Muscle of back (tissue), 11 donors: ENCODE measurements around the gene TBC1D1. TPM values are rescaled to one million over a fixed set of nuclear protein-coding genes. Genes with fewer than 3 reads are reported as not detected.
A peak's percentile ranks its signal among the peaks of the same experiment; 100 is the strongest.
"Not testable (repeated sequence)": the region's sequence is repeated elsewhere in the genome, so short reads cannot be mapped to it uniquely, and the experiment has no call there.

Experiments used
- DNase-seq, 3 donors: peaks; one replicate each; pipeline versions ENCODE4 v3.0.0 to v3.0.0-alpha.2; 2013
- polyA plus RNA-seq, 10 donors: library from polyadenylated mRNA; unstranded; fragments of 120-200 nt; gene quantifications; one replicate each; pipeline ENCODE4 v1.2.1, GENCODE V29; 2013; ENCODE audit not compliant: insufficient read length in 10 of 10

TBC1D1 gene
- polyA plus RNA-seq, 10 donors = 38.8 to 69.9 (median 50.1) TPM

DNA sequence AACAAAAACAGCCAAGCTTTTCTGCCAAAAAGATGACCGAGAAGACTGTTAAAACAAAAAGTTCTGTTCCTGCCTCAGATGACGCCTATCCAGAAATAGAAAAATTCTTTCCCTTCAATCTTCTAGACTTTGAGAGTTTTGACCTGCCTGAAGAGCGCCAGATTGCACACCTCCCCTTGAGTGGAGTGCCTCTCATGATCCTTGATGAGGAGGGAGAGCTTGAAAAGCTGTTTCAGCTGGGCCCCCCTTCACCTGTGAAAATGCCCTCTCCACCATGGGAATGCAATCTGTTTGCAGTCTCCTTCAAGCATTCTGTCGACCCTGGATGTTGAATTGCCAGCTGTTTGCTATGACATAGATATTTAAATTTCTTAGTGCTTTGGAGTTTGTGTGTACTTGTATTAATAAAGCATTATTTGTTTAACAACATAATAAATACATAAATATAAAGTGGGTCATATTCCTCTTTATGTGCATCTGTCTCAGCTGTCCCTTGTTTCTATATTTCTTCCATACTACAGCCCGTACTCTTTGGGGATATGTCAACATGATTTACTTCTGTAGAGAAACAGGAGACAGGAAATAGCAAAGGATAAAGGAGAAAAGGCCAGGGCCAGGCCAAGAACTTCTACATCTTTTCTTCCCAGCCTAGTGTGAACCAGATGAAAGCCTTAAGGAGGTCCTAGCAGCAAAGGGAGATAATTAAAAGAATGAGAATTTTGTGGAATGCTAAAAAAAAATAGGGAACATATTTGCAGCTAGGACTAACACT is 70.0 kb downstream of the TBC1D1 start:
- no peak for DNase-seq

DNA sequence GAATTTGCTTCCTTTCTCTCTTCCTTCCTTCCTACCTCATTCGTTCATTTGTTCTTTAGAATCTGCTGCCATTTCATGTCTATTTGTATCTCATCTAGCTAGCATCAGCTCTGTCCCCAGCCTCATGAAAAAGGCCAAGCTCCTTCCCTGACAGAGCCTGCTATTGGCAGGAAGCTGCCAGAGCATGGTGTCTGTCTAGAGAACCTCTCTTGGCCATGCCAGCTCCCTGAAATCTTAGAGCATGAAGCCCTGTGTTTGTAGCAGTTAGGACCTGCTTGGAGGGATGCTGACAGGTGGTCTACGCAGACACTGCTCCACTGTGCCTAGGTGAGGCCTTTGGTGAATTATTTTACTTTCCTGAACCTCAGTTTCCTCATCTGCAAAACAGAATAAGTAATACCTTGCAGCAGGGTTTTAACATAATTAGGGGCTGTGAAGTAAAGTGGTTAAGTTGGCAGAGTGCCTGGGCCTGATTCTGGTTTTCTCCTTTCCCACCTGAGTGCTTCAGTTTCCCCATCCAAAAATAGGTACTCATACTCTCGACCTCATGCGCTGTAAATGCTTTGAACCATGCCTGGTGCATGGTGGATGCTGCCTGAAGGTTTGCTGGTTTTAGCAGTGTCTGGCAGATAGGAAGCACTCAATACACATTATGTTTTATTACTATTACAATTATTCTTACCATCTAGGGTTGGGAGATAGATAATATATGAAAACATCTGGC is 74.0 kb downstream of the TBC1D1 start:
- DNase-seq = no peak

DNA sequence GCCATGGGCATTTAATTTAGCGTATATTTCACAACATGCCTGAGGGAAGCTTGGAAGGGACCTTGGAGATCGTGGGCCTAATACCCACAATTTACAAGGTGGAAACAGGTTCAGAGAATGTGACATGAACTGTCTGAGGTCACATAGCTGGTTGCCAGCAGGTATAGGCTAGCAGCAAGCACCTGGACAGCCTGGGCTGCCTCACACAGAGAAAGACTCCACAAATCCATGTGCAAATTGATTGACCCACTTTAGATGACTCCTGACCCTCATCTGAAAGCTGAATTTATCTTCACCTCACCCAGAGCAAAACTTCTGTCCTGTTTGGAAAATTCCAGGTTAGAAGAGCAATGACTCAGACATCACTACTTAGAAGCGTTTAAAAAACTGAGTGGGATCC is 75.2 kb downstream of the TBC1D1 start:
- no peak for DNase-seq

DNA sequence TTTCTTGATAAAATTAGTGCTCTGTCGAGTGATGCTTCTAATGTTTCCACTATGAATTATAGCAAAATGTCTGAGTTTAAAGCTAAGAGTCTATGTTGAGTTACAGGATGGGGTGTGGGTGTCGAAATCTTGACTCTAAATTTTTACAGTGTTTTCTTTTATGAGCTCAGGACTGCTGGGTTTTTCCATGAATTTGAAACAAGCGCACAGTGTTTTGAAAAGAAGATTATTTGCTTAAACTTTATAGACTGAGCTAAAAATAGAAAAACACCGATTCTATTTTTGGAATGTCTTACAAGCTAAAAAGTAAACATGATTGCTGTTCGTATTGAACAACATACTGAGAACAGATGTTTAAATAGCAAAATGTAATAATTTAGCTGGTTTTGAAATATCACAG is 76.9 kb downstream of the TBC1D1 start:
- DNase-seq = no peak

DNA sequence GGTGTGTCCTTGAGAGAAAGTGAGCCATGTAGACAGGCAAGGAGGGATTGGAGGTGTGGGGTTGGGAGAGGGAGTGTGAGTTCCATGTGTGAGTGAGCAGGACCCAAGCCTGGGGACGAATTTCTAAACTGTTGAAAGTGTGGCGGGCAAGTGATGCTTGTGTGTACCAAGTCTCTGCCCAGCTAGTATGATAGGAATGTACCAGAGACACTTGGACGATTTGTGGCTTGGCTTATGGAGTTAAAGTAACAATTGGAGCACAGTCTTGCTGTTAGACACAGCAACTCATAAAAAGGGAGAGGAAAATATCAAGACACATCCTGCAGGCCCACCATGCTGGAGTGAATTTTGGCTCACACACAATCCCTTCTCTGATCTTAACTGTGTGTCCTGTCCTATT is 77.9 kb downstream of the TBC1D1 start:
- no peak for DNase-seq

DNA sequence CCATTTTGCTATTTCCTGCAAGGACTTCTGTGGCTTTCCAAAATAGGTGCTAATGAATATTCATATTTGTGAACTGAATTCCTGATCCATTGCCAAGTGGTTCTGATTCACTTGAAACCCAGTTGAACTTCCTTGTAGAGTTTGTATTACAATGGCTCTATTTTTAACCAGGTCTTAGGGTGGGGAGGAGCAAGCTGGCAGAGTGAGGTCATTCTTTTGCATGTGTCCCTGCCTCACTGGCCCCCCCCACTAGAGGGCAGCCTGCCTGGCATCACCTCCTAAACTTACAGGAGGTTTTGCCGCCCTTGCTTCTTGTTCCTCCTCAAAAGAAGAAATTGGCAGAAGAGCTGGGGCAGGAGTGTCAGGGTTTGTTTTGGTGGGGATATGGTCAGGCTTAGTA is 79.8 kb downstream of the TBC1D1 start:
- no peak for DNase-seq

DNA sequence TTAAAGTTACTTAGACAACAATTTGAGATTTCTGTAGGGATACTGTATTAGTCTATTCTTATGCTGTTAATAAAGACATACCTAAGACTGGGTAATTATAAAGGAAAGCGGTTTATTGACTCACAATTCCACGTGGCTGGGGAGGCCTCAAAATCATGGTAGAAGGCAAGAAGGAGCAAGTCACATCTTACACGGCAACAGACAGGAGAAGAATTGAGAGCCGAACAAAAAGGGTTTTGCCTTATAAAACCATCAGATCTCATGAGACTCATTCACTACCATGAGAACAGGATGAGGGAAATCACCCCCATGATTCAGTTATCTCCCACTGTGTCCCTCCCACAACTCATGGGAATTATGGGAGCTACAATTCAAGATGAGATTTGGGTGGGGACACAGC is 80.3 kb downstream of the TBC1D1 start:
- no peak for DNase-seq

DNA sequence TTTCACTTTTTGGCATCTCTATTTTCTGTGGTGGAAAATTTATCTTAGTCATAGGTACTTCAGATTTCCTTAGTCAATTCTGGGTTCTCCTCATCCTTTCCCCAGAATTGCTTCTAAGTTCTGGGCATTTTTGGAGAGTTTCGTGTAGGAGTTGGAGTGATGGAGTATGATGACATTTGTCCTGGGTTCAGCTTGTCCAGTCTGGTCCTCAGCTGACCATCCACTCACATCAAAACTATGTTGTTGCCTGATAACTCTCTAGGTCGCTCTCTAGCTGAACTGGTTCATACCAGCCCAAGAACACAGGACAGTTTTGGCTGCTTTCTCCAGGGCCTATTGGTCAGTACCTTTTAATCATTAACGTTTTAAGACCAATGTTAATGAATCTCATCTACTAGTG is 82.6 kb downstream of the TBC1D1 start:
- no peak for DNase-seq

DNA sequence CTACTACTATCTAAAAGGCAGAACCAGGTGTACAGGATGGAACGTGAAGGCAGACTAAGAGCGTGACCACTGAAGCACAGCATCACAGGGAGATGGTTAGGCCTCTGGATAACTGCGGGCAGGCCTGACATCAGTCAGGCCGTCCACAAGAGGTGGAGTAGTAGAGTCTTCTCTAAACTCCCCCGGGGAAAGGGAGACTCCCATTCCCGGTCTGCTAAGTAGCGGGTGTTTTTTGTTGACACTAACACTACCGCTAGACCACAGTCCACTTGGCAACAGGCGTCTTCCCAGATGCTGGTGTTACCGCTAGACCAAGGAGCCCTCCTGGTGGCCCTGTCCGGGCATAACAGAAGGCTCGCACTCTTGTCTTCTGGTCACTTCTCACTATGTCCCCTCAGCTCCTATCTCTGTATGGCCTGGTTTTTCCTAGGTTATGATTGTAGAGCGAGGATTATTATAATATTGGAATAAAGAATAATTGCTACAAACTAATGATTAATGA is 84.5 kb downstream of the TBC1D1 start:
- not testable (repeated sequence) for DNase-seq

DNA sequence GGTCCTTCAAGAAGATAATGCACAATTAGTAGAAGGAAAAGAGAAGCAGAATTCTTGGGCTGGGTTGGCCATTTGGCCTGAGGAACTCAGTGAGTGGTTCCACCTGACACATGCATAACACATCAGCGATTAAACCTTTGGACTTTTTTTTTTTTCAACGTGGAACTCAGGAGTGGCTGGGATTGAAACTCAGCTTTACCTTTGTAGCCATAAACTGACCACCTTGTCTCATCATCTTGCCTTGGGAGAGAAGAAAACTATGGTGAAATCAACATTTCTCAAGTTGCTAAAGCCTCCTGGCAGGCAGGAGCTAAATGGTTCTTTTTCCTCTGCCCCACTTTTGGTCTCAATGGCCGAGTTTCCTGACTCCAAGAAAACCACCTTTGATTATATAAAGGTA is 85.6 kb downstream of the TBC1D1 start:
- no peak for DNase-seq

DNA sequence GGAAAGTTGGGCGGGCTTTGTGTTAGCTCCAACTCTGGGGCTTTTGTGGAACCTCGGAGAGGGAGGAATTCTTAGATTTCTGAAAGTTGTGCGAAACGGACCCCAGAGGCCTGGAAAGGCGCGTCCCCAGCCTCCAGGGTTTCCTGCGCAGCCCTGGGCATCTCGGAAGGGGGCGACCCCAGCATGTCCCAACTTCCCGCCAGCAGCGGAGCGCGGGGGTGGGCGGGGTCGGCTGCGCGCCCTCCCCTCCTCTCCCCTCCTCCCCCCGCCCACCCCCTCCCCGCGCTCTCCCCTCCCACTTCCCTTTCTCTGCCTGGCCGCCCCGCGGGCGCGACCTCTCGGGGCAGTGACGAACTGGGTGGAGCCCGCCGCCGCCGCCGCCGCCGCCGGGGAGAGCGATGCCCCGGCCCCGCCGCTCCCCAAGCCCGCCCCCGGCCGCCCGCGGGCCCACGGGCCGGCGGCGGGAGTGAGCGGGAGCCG is 86.1 kb downstream of the TBC1D1 start:
- peak; percentile 72 to 86 (median 85) for DNase-seq

DNA sequence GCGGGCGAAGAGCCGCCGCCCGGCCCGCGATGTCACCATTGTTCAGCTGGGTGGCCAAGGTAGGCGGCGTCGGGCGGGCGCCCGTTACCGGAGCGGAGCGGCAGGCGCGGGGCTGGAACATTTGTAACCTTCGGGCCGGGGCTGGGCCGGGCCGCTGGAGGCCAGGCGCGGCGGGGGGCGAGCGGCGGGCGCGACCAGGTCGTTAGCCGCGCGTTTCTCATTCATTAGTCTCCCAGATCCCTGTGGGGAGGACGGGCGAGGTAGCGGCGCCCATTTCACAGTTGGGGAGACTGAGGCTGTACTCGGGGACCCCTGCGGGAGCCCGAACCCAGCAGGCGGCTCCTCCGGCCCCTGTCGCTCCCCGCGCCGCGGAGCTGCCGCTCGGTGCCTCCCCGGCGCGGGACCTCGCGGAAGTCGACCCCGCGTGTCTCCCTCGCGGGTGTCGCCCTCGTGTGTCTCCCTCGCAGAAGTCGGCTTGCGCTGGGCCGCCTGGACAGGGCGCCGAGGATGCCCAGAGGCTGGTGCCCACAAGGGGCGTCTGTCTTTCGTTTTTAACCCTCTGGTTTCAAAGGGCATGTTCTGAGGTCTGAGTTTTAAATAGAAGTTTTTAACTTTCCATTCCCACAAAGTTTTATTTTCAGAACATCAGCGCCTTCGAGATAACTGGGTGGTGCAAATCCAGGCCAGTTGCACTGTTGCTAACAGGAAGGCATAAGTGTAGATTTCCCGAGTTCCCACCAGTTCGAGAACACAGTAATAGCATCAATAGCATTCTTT is 86.8 kb downstream of the TBC1D1 start:
- DNase-seq = peak in 2 of 3 donors; percentile 67 to 84

DNA sequence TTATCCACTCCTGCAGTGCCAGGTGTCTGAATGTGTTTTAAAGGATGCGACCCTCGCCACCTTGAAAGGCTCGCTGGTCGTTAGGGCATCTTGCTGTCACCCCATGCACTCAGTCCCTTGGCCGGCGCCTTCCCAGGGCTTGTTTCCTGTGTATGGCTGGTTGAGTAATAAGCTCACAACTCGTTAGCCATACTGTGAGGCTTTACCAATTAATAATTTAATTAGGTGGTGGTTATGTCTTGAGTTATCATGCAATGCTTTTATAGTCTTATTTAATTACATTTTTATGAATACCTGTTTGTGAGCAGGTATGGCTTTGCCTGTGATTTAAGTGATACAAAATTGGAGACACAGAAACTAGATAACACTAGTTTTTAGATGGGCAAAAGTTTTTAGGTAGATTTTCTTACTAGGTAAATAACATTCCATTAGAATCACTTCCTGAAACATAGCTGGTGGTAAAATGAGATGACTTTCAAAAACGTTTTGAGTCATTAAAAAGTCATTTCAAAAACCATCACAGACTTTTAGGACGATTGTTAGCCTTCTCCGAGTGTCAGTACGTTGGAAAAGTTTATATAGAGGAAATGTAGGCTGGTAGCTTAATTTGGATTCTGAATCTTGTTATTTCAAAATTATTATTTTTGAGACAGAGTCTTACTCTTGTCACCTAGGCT is 87.5 kb downstream of the TBC1D1 start:
- DNase-seq = no peak

DNA sequence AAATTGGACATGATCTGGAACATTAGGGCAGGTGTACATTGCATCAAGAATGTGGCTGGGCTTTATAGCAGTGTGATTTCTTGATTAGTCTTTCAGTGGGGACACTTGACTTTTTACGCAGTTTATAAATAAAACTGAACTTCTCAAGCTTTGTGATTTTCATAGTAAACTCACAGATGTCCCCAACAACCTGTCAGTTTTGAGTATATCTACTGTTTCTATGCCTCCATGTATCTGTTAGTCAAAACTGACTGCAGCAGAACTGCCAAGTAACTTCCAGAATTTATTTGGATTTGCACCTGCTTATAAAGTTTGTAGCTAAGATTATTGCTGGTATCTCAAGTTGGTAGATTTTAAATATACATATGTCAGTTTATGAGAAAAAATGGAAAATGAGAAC is 89.4 kb downstream of the TBC1D1 start:
- DNase-seq = no peak

DNA sequence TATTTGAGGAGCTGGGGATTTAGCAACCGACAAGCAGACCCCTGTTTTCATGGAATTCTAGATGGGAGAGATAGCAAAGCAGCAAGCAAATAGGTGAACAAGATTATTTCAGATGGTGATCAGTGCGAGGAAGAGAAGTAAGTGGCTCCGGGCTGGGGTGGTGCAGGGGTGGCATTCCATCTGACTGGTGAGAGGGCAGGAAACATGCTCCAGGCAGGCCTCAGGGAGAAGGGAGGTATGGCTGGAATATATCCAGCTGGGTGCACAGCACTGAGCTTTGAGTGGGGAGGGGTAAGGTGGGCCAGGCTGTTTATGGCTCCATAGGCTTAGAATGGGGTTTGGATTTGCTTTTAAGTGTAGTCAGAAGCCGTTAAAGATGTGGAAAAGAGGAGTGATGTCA is 90.5 kb downstream of the TBC1D1 start:
- DNase-seq = no peak

DNA sequence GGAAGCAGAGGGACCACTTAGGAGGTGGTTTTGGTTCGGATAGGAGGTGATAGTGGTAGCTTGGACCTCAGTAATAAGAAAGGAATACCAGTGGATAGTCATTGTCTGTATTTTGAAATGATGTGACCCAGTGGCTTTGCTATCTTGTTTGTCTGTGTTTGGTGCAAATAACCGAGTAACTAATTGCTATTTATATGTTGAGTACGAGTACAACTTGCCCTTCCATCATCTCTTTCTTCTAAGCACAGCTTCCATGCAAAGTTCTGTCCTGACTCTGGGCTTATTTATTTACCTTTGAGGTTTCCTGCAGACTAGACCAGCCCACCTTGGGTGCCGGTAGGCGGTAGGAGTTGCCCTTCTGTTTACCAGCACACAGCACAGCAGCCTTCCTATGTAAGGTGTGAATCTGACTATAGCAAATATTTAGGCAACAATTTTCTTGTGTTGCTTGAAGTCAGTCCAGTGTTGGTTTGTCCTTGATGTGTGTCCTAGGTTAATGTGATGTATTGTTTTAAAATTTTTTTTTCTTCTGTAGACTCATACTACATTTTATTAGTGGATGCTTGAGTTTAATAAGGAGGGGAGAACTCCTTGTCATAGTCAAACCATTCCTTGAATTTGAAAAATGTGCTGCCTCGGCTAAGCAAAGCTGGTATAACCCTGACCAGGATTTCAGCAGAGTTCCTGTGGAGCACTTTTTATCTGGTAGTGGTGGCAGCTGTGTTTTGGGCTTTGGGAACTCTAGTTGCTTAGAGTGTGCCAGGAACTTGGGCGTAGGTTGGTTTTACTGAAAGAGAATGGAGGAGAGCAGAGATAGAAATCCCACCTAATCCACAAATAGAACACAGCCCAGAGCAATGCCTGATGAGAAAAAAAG is 91.2 kb downstream of the TBC1D1 start:
- DNase-seq = no peak

DNA sequence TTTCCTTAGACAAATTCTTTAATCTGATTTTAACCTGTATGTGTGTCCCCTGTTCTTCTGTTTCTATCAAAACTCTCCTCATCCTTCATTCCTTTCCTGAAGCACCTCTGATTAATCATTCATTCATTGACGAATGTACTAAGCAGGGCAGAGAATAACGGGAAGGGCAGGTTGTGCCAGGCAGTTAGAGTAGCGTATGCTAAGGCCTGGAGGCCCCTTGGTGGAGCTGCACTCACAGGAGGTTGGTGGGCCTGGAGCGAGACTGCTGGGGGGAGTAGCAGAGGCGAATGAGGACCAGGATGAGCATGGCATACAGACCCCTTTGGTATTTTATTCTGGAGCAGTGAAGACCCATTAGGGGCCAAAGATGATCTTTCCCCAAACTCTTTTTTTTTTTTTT is 91.9 kb downstream of the TBC1D1 start:
- no peak for DNase-seq

DNA sequence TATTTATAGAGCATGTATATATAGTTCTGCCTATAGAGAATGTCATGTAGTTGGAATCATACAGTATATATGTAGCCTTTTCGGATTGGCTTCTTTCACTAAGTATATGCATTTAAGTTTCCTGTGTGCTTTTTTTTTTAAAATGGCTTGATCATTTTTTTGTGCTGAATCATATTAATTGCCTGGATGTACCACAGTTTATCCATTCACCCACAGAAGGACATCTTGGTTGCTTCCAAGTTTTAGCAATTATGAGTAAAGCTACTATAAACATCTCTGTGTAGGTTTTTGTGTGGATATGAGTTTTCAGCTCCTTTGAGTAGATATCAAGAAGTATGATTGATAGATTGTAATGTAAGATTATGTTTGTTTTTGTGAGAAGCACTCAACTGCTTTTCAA is 93.1 kb downstream of the TBC1D1 start:
- no peak for DNase-seq

DNA sequence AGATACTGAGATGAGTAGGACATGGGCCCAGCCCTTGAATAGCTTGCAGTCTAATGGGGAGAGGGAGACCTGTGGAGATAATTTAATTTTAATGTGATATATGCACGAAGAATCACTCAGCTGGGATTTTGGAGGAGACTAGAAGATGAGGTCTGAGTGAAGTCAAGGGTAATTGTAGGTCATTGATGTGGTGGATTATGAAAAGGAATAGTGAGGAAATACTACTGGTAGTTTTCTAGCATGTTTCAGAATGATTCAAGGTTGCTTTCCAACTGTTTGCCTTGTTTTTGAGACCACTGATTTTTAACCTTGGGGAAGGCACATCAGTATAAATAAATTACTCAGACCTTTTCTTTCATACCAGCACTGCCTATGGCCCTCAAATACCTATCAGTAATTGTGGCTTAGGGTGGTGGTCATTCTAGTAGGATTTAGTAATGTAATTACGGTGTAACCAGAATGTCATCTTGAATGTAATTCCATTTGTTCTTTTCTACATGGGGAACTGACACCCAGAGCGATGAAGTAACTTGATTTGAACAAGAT is 94.9 kb downstream of the TBC1D1 start:
- no peak for DNase-seq

DNA sequence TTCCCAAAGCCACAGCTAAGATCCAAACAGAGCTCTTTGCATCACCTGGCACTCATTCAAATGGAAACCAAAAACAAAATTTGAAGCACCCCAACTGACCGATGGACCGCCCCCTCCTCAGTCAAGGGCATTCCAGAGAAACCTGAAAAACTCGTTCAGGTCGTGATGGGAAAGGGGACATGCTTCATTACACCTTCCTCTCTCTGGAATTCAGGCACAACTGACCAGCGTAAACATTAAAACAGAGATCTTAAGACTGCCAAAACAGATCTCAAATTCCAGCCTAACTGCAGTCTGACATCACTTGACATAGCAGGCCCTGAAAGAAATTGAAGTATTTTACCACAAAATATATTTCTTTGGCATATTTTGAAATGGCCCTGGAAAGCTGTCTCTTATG is 97.8 kb downstream of the TBC1D1 start:
- no peak for DNase-seq
